Measurements from ENCODE around the gene TMEM121. TPM values are rescaled to one million over a fixed set of nuclear protein-coding genes. Genes with fewer than 3 reads are reported as not detected.

The TMEM121 gene
- total and polyA plus RNA-seq, 2 of the 8 experiments (the other 6 are each of a cell fraction or from before 2014, with no cell fraction given): 1.9 TPM; not detected in 1

DNA sequence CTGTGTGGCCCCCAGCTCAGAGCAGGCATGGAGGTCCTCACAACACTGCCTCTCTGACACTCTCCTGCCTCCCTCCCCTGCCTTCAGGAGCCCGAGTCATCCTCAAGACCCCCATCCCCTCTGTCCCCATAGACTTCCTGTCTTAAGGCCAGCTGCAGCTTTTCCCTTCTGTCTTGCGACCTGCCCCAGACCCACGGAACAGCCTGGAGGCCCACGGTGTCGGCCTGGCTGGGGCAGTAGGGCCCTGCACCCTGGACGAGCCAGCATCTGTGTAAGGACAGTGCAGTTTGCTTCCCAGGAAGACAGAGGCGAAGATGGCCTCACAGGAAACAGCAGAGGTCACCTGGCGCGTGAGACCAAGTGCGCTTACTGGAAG lies 25.7 kb upstream of the TMEM121 start:
- Histone ChIP-seq H3K23ac (ENCODE audit: insufficient read length) (no peak overlapping the region), H3K23me2 (ENCODE audit: low read depth, low read length) (no peaks in the 10 kb centered on the region), H3K4ac (replicated peaks; ENCODE audit: insufficient read length, low read depth, low read length) (no peak overlapping the region), H4K5ac (ENCODE audit: insufficient read length, low read depth, low read length) (no peak overlapping the region), H3K79me1 (ENCODE audit: low read depth, low read length) (no peaks in the 10 kb centered on the region), H2BK120ac (replicated peaks; ENCODE audit: low read depth, low read length) (no peak overlapping the region), H2AFZ (ENCODE audit: low read length) (no peak overlapping the region), H4K91ac (replicated peaks; ENCODE audit: insufficient read length, low read length) (no peak overlapping the region), H3K14ac (ENCODE audit: insufficient read length) (no peak overlapping the region), H3K4me1 (replicated peaks in 1 of 4; ENCODE audit: control insufficient read depth in 3 of 4, insufficient read depth in 4 of 4, low read length in 3 of 4) (peaks cover 0 to 3% (median 0%) of the 10 kb centered on the region in 4 experiments; a peak in 2 of 7 replicates), H4K8ac (ENCODE audit: extremely low read depth, insufficient read depth, low read length) (no peak overlapping the region; the same call in 1 of the 2 replicates), H3K4me3 (ENCODE audit: extremely low read depth in 1 of 4, insufficient read depth in 2 of 4, low read depth in 3 of 4, low read length in 4 of 4) (no peak overlapping the region), H2BK20ac (ENCODE audit: low read length) (no peak overlapping the region), H3K56ac (replicated peaks; ENCODE audit: insufficient read length, low read depth, low read length) (no peak overlapping the region), H3K9me3 (ENCODE audit: insufficient read depth in 2 of 2, low read depth in 1 of 2, low read length in 1 of 2) (no peaks in the 10 kb centered on the region), H2AK5ac (ENCODE audit: low read depth, low read length) (no peak overlapping the region), H3K79me2 (ENCODE audit: control insufficient read depth in 1 of 2, insufficient read depth in 2 of 2, low read length in 2 of 2) (no peaks in the 10 kb centered on the region), H2BK15ac (ENCODE audit: low read length) (no peak overlapping the region), H2BK5ac (ENCODE audit: low read depth, low read length) (no peak overlapping the region), H3K9ac (replicated peaks in 1 of 4; ENCODE audit: extremely low read depth in 1 of 4, low read depth in 3 of 4, low read length in 3 of 4) (no peak overlapping the region), H3K4me2 (ENCODE audit: insufficient read depth in 1 of 2, low read depth in 2 of 2, low read length in 2 of 2) (no peak overlapping the region), H3K36me3 (ENCODE audit: control insufficient read depth in 2 of 4, insufficient read depth in 4 of 4, low read length in 3 of 4) (no peaks in the 10 kb centered on the region), H2BK12ac (ENCODE audit: low read depth, low read length) (no peak overlapping the region), H3K18ac (ENCODE audit: extremely low read depth, low read length) (no peak overlapping the region), H4K20me1 (replicated peaks in 1 of 2; ENCODE audit: control insufficient read depth in 1 of 2, insufficient read depth in 2 of 2, low read length in 2 of 2) (peaks cover 0 to 2% of the 10 kb centered on the region in 2 experiments), H3K27ac (ENCODE audit: low read depth, low read length) (no peak overlapping the region), H3K27me3 (replicated peaks in 1 of 4; ENCODE audit: control insufficient read depth in 3 of 4, extremely low read depth in 1 of 4, insufficient read depth in 3 of 4, low read length in 3 of 4) (no peaks in the 10 kb centered on the region)
- TF ChIP-seq POLR2AphosphoS5 (IDR thresholded peaks at IDR 0.05; ENCODE audit: low read depth, low read length) (0 out of 2 replicates have a peak, but pooled peaks have one; percentile 15), SIRT6 (IDR thresholded peaks at IDR 0.05; ENCODE audit: low read length) (no peak)
- FAIRE-seq (no peak), DNase-seq (ENCODE audit: low read depth in 1 of 2, low spot score in 2 of 2) (no peak)
- WGBS, 2 experiments (ENCODE audit: extremely low coverage in 1 of 2, insufficient coverage in 1 of 2, insufficient read length in 1 of 2, insufficient replicate concordance in 2 of 2, low coverage in 1 of 2, low lambda C conversion rate in 2 of 2, missing lambda C conversion rate in 1 of 2): 89% methylated on average over 10 of the region's 10 CpGs; no CpG with 5 or more reads in 1 of the 2 experiments
- POLR2A ChIA-PET (ENCODE audit: partially characterized antibody): interaction anchor here (1.4 to 1.7 kb wide), 2 partner anchors 43 to 53 kb away, joined by 3 to 4 read pairs; no protein-coding TSS in a partner anchor
- CTCF ChIA-PET (ENCODE audit: partially characterized antibody): interaction anchor here (1.3 kb wide), 1 partner anchor 14 kb away, joined by 5 read pairs; the partner anchor contains the start of gene CRIP1

All from H1 (cell line).